ENCODE results near the gene WDR33. TPM values are rescaled to one million over a fixed set of nuclear protein-coding genes. Genes with fewer than 3 reads are reported as not detected.

WDR33 gene
- total RNA-seq, 2 experiments from 2014 or later = 59.8 to 61.5 TPM

DNA sequence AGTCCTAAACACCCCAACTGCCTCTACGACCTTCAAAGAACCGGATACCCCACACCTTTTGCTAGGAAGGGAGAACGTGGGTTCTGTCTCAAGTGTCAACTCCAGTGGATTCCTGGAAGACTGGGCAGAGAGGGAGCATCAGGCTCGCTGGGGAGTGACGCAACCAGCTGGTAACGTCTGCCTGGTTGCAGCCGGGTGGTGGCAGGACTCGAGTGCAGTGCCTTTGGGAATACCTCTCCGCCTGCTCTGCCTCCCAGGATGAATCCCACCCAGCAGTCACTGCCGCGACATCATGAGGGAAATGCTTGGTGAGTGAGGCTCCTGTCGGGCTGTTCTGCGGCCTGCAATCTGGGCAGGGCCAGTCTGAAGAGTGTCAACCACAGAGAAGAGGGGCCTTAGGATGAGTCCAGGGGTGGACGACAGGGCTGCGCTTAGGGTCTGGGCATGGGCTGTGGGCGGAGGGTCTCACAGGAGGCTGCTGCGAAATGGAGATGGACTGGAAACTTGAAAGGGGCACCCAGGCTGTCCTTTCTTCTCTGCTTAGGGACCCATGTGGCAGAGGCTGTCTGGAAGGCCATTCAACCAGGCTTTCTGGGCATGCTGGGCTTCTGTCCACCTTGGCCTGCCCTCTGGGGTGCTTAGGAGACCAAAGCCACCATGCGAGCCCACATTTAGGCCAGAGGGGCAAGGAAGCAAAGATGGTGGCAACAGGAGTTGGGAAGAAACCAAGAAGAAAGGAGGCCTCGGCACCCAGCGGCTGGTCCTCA is 152.1 kb downstream of the WDR33 start:
- POLR2A ChIA-PET = no interaction called here
- Histone ChIP-seq H3K27ac (ENCODE audit: low read depth in 1 of 2, low read length in 2 of 2) (no peak overlapping the region), H3K4me3 (ENCODE audit: low read length) (no peak overlapping the region), H3K36me3 (ENCODE audit: insufficient read depth, low read length) (no peaks in the 10 kb centered on the region), H3K4me1 (ENCODE audit: insufficient read depth, low read length) (no peaks in the 10 kb centered on the region), H3K9me3 (ENCODE audit: control insufficient read depth in 1 of 2, insufficient read depth in 1 of 2, low read length in 2 of 2) (peaks cover 0 to 8% of the 10 kb centered on the region in 2 experiments), H3K27me3 (ENCODE audit: control insufficient read depth in 1 of 2, insufficient read depth in 2 of 2, low read length in 2 of 2) (peaks cover 11 to 14% of the 10 kb centered on the region in 2 experiments)
- H3K4me3 Mint-ChIP-seq = no peak overlapping the region
- ATAC-seq (ENCODE audit: poor library complexity) (no peak), DNase-seq (peak in 1 of 14 experiments; percentile 3)
- no peaks in the 10 kb centered on the region for H3K9me3 Mint-ChIP-seq
- TF ChIP-seq, protein P1, sequence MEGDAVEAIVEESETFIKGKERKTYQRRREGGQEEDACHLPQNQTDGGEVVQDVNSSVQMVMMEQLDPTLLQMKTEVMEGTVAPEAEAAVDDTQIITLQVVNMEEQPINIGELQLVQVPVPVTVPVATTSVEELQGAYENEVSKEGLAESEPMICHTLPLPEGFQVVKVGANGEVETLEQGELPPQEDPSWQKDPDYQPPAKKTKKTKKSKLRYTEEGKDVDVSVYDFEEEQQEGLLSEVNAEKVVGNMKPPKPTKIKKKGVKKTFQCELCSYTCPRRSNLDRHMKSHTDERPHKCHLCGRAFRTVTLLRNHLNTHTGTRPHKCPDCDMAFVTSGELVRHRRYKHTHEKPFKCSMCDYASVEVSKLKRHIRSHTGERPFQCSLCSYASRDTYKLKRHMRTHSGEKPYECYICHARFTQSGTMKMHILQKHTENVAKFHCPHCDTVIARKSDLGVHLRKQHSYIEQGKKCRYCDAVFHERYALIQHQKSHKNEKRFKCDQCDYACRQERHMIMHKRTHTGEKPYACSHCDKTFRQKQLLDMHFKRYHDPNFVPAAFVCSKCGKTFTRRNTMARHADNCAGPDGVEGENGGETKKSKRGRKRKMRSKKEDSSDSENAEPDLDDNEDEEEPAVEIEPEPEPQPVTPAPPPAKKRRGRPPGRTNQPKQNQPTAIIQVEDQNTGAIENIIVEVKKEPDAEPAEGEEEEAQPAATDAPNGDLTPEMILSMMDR (IDR thresholded peaks at IDR 0.05) = no peak
- no peaks in the 10 kb centered on the region for H3K4me1 Mint-ChIP-seq (ENCODE audit: low read depth)
- H3K36me3 Mint-ChIP-seq (ENCODE audit: low read depth) = no peaks in the 10 kb centered on the region
- peaks cover 38% of the 10 kb centered on the region for H3K27me3 Mint-ChIP-seq
- intact Hi-C loops (cut with DNase I, micrococcal nuclease) = no loop called here
- CTCF ChIA-PET = no interaction called here
- H3K27ac Mint-ChIP-seq = no peak overlapping the region

DNA sequence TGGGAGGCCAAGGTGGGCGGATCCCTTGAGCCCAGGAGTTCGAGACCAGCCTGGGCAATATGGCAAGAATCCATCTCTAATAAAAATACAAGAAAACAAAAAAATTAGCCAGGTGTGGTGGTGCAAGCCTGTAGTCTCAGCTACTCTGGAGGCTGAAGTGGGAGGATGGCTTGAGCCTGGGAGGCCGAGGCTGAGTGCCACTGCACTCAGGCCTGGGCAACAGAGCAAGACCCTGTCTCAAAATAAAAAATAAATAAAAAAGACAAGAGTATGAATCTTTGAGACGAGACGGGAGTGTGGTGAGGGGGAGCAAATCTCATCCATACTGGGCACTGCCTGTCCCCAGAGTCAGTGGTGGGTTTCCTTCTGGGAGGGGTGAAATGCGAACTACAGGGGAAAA is 152.8 kb downstream of the WDR33 start:
- H3K4me3 Mint-ChIP-seq = no peak overlapping the region
- no peaks in the 10 kb centered on the region for H3K9me3 Mint-ChIP-seq
- Histone ChIP-seq H3K36me3 (ENCODE audit: insufficient read depth, low read length) (no peaks in the 10 kb centered on the region), H3K27ac (ENCODE audit: low read depth in 1 of 2, low read length in 2 of 2) (no peak overlapping the region), H3K4me1 (ENCODE audit: insufficient read depth, low read length) (no peaks in the 10 kb centered on the region), H3K9me3 (ENCODE audit: control insufficient read depth in 1 of 2, insufficient read depth in 1 of 2, low read length in 2 of 2) (peaks cover 0 to 8% of the 10 kb centered on the region in 2 experiments), H3K4me3 (ENCODE audit: low read length) (no peak overlapping the region), H3K27me3 (ENCODE audit: control insufficient read depth in 1 of 2, insufficient read depth in 2 of 2, low read length in 2 of 2) (peaks cover 8% of the 10 kb centered on the region in 2 experiments)
- TF ChIP-seq, protein P1 (IDR thresholded peaks at IDR 0.05) = no peak
- ATAC-seq (ENCODE audit: poor library complexity) (no peak), DNase-seq (no peak)
- ChIA-PET CTCF (no interaction called here), POLR2A (no interaction called here)
- no peak overlapping the region for H3K27ac Mint-ChIP-seq
- H3K4me1 Mint-ChIP-seq (ENCODE audit: low read depth) = no peaks in the 10 kb centered on the region
- H3K27me3 Mint-ChIP-seq = peaks cover 31% of the 10 kb centered on the region
- H3K36me3 Mint-ChIP-seq (ENCODE audit: low read depth) = no peaks in the 10 kb centered on the region
- intact Hi-C loops (cut with DNase I, micrococcal nuclease) = no loop called here

DNA sequence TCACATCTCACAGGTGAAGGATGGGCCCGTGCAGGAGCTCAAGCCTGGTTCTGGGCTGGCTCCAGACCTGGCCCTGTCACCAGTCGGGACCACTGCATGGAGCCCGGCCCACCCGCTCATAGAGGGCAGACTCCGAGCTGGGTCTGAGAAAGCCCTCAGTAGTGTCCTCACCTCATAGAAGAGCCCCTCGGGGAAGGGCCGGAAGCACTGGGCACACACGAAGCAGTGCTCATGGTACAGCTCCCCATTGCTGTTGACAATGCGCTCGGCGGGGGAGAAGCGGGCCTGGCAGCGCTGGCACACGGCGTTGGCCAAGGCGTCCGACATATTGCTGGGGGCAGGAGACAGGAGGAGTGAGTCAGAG is 153.8 kb downstream of the WDR33 start:
- Mint-ChIP-seq H3K27me3 (peaks cover 23% of the 10 kb centered on the region), H3K4me1 (ENCODE audit: low read depth) (no peaks in the 10 kb centered on the region), H3K27ac (no peak overlapping the region), H3K4me3 (no peak overlapping the region), H3K36me3 (ENCODE audit: low read depth) (no peaks in the 10 kb centered on the region), H3K9me3 (no peaks in the 10 kb centered on the region)
- no peak overlapping the region for H3K27ac ChIP-seq (ENCODE audit: low read depth in 1 of 2, low read length in 2 of 2)
- H3K36me3 ChIP-seq (ENCODE audit: insufficient read depth, low read length) = no peaks in the 10 kb centered on the region
- TF ChIP-seq, protein P1 (IDR thresholded peaks at IDR 0.05) = no peak
- H3K4me3 ChIP-seq (ENCODE audit: low read length) = no peak overlapping the region
- H3K4me1 ChIP-seq (ENCODE audit: insufficient read depth, low read length) = no peaks in the 10 kb centered on the region
- DNase-seq (no peak), ATAC-seq (ENCODE audit: poor library complexity) (no peak)
- peaks cover 0 to 8% of the 10 kb centered on the region in 2 experiments for H3K9me3 ChIP-seq (ENCODE audit: control insufficient read depth in 1 of 2, insufficient read depth in 1 of 2, low read length in 2 of 2)
- POLR2A ChIA-PET = no interaction called here
- intact Hi-C loops (cut with DNase I, micrococcal nuclease) = no loop called here
- CTCF ChIA-PET = no interaction called here
- peaks cover 3 to 4% of the 10 kb centered on the region in 2 experiments for H3K27me3 ChIP-seq (ENCODE audit: control insufficient read depth in 1 of 2, insufficient read depth in 2 of 2, low read length in 2 of 2)
